NCI-H1436 treated with DMSO at 0.1 percent for 48 hours (cell line): ENCODE data around the gene ENPP3.
A peak's percentile ranks its signal among the peaks of the same experiment; 100 is the strongest.
"Not testable (repeated sequence)": the region's sequence is repeated elsewhere in the genome, so short reads cannot be mapped to it uniquely, and the experiment has no call there.

Experiments
- DNase-seq: peaks from one replicate; lab custom pipeline; 2025; lab: John Stamatoyannopoulos, UW

The ENPP3 gene

GRCh38 chr6:131685266-131685780 is 48.2 kb downstream of the ENPP3 start:
- DNase-seq = no peak

GRCh38 chr6:131687022-131687421 is 49.9 kb downstream of the ENPP3 start:
- DNase-seq = no peak

DNA sequence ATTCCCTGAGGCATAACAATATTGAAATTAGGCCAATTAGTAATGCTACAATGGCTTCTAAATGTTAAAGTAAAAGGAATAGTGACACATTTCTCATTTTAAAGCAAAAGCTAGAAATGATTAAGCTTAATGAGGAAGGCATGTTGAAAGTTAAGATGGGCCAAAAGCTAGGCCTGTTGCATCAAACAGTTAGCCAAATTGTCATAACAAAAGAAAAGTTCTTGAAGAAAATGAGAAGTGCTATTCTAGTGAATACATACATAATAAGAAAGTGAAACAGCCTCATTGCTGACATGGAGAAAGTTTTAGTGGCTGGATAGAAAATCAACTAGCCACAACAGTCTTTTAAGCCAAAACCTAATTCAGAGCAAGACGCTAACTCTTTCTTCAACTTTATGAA is 51.2 kb downstream of the ENPP3 start:
- DNase-seq = no peak

DNA sequence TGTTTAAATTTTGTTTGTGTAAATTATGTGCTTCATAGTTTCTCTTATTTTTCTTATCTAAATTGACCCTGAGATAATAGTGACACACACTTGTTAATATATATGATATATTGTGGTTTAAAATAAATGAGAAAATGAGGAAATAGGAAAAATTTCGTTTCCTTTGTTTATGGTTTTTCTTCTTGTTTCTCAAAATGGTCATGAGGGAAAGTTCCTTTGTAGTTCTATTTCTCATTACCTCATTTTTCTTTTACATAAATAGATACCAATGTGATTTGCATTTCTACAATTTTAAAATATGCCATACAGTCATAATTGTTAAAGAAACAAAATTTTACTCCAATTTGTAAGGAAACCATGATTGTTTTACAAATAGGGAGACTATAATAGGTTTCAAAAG is 54.9 kb downstream of the ENPP3 start:
- no peak for DNase-seq

DNA sequence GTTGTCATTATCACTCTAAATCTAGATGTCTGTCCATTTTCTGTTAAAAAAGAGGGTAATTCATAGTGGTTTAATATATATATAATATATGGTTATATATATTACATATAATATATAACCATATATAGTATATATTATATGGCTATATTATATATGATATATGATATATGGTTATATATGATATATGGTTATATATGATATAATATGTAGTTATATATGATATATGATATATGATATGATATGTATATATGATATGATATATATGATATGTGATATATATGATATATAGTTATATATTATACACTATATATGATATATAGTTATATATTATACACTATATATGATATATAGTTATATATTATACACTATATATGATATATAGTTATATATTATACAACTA is 55.5 kb downstream of the ENPP3 start:
- no peak for DNase-seq

GRCh38 chr6:131693384-131693783 is 56.3 kb downstream of the ENPP3 start:
- DNase-seq = no peak

DNA sequence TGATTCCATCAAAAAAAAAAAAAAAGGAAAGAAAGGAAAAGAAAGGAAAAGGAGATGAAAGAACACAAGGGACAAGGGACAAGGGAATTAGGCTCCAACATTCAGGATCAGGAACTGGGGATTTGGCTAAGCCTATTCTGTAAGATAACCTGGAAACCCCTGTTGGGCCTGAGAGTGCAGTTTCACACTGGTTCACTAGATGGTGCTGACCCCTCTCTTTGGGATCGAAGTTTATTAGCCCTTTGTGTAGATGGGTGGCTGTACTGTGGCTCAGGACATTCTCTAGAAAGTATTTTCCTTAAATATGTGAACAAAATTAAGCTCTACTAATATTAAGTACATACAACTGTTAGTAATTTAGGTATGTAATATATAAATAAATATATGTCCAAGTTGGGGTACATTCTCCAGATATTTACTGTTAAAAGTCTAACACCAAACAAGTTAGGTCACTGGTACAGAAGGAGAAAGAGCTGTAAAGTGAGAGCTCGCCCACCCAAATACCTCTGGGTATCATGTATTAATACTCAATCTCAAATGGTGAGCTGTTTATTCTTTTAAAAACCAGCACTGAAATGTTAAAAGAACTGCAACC is 57.8 kb downstream of the ENPP3 start:
- DNase-seq = peak; percentile 24

DNA sequence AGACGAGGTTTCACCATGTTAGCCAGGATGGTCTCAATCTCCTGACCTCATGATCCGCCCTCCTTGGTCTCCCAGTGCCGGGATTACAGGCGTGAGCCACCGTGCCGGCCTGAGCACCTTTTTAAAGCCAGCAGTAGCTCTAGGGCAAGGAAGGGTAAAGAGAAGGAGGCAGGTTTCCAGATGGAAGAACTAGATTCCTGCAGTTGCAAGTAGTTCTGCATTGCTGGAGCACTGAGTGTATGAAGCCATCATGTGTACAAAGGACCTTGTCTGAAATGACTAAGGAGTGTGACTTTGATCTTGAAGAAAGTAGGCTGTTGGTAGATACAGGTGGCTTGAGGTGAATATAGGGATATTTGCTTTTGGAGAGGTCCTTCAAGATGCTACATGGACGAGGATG is 59.9 kb downstream of the ENPP3 start:
- DNase-seq = no peak

DNA sequence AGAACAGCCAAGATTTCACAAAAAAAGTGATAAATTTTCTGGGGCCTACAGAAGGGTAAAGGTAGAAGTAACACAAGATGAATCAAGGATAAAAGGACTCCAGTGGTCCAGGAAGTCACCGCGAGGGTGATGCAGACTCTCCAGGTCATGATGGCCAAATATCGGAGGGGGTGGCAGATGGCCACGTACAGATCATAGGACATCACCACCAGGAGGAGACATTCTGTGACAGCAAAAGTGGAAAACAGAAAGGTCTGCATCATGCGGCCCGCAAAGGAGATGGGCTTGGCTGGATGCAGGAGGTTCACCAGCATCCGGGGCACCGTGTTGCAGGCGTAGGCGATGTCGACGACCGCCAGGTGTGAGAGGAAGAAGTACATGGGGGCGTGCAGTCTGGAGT is 63.7 kb downstream of the ENPP3 start:
- DNase-seq = not testable (repeated sequence)

GRCh38 chr6:131703905-131704304 is 66.8 kb downstream of the ENPP3 start:
- DNase-seq = not testable (repeated sequence)

DNA sequence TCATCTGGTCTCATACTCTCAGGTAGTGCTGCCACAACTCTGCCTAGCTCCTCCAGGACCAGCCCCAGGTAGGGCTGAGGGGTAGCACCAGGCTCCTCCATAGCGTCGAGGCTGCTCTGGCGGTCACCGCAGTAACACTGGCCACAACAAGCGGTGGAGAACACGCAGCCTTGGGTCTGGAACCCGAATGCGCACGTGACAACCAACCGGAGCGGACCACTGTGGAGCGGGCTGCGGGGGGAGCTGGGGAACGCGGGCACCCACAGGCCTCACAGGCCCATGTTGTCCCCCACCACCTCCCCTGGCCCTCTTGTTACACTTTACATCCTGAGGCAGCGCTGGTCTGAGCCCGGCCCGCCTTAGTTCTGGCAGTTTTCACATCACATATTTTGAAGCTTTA is 73.8 kb downstream of the ENPP3 start, which contains the start of gene CTAGE9:
TSS of gene CTAGE9 (minus strand) at position 101 of the 400 bp plus-strand sequence. CDS start at position 101, 0 bp downstream.
- not testable (repeated sequence) for DNase-seq

DNA sequence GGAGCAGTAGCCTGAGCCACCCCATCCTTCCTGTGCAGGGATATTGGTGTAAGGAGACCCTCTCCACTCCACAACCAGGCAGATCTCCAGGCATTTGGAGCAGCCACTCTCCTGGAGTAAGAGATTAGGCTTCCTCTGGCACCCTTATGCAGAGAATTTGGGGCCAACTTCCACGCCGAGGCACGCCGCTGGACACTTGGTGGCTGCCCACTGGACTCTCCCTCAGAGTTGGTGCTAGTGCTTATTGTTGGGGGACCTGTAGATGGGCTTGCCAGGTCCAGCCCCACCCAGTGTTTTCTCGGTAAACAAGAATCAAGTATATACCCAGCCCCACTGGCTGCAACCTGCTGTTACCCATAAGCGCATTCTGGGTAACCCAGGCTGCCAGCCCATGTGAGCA is 78.5 kb downstream of the ENPP3 start:
- DNase-seq = not testable (repeated sequence)

- DNase-seq = no peak
Measured at GRCh38 chr6:131717836-131718542, 80.9 kb downstream of the ENPP3 start.

- DNase-seq = no peak
Measured at GRCh38 chr6:131721161-131721560, 84.1 kb downstream of the ENPP3 start.

DNA sequence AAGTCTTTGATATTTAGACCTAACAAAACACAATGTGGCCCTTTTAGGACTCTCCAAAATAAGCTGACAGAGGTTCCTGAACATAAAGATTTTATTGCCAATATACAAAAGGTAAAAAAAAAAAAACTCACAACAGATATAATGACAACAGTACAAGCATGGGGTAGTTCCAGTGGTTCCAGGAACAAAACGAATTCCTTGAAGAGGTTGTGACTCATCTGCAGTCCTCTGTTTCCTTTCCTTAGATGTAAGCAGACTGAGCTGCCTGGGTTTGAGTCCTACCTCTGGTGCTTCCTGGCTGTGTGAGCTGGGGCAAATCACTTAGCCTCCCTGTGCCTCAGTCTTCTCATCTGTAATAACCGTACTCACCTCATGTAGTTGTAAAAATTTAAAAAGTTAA is 87.0 kb downstream of the ENPP3 start:
- DNase-seq = no peak

DNA sequence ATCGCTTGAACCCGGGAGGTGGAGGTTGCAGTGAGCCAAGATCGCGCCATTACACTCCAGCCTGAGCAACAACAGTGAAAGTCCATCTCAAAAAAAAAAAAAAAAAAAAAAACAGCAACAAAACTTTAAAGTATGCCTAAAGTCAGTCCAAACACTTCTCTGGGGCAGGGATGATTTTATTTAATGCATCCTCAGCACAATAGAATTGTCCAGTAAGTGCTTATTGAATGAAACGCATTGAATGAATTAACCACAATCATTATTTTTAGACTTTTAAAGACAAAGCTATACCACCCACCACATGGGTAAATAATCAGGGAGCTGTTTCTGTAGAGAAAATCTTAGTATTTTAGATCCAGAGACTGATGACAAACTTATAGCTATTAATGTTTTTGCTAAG is 90.4 kb downstream of the ENPP3 start:
- no peak for DNase-seq

- DNase-seq = no peak
Measured at GRCh38 chr6:131727868-131728267, 90.8 kb downstream of the ENPP3 start.

GRCh38 chr6:131728296-131728939 is 91.3 kb downstream of the ENPP3 start:
- no peak for DNase-seq

DNA sequence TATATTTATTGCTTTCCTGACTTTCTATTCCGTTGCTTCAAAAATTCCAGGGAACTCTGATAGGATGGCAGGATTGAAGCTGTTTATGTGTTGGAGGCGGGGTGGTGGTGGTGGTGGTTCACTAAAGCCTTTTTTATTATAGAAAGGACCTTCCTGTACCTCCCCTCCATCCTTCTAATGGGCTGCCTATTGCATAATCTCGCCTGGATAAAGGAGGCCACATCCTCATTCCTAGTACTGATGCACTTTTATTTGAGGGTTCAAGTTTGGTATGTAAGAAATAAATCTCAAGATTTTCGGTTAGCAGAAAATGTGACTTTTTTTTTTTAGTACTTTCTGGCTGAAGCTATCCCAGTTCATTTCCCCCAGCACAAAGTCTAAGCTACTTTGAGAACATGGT is 92.4 kb downstream of the ENPP3 start:
- no peak for DNase-seq

DNA sequence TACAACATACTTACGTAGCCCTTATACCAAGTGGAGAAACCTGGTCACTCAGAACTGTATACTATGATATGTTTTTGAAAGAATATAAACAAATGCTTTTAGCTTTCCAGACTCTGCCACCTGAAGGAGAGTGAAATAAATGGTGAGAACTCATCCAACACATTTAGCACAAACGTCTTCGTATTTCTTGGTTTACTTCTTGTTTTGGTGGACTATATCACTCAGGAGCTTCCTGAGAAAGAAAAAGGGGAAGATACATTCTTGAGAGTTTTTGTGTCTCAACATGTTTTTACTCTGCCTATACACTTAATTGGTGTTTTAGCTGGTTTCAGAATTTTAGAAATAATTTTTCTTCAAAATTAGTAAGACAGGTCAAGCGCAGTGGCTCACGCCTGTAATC is 93.2 kb downstream of the ENPP3 start:
- no peak for DNase-seq

DNA sequence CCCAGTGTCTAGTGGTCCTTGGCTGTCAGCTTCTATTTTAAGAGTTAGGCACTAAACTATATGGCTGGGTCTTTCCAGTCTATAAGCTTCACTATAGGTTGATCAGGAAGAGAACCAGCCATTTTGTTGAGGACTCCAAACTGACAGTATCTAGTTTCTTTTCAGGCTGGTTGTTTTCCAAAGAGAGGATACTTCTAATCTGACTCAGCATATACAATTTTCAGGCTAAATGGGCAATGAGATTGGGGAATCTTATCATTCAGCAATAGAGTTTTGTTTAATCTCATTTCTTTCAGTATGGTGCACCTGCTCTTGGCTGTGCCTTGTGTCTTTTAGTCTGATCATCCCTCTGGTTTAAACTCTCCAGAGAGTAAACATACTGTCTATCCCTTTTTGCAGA is 94.1 kb downstream of the ENPP3 start:
- DNase-seq = no peak

- DNase-seq = no peak
Measured at GRCh38 chr6:131733376-131734016, 96.4 kb downstream of the ENPP3 start.
